Brain pericyte (primary cell): ENCODE data around the gene SOHLH1.
"Not testable (repeated sequence)": the region's sequence is repeated elsewhere in the genome, so short reads cannot be mapped to it uniquely, and the experiment has no call there.

Experiments used
- DNase-seq: peaks from one replicate; pipeline ENCODE4 v3.0.0-alpha.2; 2012; ENCODE audit warnings: low read depth, low spot score

Gene SOHLH1

GRCh38 chr9:135678236-135679017 lies 20.9 kb downstream of the SOHLH1 start:
- DNase-seq: no peak

- DNase-seq: no peak
These were observed 21.6 kb downstream of the SOHLH1 start for GRCh38 chr9:135677641-135678168.

DNA sequence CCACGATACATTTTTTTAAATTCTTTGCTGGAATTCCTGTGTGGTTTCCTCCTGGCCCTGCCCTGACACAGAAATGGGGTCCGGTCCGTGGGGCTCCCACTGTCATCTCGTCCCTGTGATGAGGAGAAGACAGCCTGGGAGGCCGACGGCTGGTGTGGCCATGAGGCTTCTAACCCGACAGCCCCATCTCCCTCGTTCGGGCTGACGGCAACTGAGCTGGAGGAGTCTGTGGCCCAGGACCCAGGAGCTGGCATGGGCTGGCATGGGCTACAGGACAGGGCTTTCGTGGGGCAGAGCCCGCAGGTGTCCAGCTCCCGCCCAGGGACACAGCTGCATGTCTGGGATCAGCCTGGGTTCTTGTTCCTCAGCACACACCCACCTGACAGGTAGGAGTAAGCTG lies 22.4 kb downstream of the SOHLH1 start:
- DNase-seq: no peak

DNA sequence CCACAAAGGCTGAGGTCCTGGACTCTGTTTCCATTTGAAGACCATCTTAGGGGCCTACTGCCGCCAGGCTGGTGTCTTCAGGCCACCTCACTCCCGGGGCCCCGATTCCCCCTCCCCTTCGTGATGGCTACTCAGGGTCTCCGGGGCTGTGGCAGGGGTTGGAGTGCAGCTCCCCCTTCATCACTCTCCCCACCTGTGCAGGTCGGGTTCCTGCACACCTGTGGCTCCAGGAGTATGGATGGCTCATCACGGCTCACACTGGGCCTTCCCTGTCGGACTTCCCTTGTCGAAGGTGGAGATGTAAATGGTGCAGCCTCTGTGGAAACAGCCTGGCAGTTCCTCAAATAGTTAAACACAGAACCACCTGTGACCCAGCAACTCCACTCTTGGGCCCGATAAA lies 24.3 kb downstream of the SOHLH1 start:
- no peak for DNase-seq

- no peak for DNase-seq
These were observed 25.3 kb downstream of the SOHLH1 start for GRCh38 chr9:135673941-135674340.

- DNase-seq: not testable (repeated sequence)
These were observed 26.5 kb downstream of the SOHLH1 start for GRCh38 chr9:135672786-135673185.

- no peak for DNase-seq
These were observed 27.7 kb downstream of the SOHLH1 start for GRCh38 chr9:135671591-135672041.

DNA sequence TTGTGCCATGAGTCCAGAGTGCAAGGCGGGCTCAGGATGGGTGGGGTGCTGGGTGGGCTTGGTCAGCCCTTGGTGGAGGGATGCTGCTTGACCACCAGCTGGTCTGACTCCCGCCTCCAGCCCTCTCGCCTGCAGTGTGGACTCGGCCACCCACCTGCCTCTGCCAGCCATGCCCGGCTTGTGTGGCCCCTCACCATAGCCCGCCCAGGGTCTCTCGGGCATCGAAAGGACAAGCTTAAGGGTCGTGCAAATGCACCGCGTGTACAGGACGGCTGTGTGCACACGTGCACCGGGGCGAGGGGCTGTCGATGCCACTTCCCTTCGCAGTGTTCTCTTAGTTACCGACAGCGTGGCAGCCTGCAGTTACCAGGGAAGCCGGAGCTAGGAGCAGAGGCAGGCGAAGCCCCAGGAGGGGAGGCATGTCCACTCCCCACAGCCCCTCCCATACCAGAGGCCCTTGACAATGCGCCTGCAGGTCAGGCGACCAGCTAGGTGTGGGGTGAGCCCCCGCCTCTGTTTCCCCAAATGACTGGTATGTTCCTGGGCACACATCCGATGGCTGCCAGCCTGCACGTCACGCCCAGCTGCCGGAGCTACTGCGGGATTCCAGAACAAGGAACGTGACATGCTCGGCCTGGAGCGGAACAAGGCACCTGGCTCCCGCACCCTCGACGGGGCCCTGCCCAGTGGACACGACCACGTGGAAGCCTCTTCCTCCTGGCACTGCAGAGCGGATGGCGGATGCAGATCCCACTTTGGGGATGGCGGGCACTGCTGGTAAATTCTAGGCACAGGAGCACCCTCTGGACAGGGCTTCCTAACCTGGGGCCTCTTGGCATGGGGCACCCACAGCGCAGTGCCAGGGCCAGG lies 28.3 kb downstream of the SOHLH1 start:
- DNase-seq: no peak

- DNase-seq: no peak
These were observed 29.5 kb downstream of the SOHLH1 start for GRCh38 chr9:135669616-135670285.

GRCh38 chr9:135669018-135669417 lies 30.3 kb downstream of the SOHLH1 start:
- not testable (repeated sequence) for DNase-seq

DNA sequence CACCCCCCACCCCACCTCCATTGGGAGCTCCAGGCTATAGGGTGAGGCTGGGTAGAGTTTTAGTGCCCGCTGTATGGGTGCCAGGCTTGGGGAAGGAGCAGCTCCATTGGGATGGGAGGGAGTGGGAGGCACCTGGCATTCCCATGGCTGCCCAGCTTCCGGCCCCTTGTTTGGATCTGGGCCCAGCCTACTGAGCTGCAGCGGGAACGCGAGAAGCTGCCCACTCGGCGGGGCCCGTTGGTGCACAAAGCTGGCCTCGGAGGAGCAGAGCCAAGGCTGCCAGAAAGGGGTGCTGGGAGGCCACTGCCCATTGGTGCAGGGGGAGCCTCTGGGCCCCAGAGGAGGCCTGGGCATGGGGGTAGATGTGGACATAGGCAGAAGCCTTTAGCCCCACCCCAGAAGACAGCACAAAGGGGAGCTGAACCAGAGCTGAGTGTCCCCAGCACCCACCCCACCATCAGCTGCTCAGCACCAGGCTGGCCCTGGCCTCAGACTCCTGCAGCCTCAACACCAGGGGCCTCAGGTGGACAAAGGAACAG lies 31.7 kb downstream of the SOHLH1 start:
- DNase-seq: no peak

GRCh38 chr9:135666534-135667462 lies 32.5 kb downstream of the SOHLH1 start:
- DNase-seq: no peak

DNA sequence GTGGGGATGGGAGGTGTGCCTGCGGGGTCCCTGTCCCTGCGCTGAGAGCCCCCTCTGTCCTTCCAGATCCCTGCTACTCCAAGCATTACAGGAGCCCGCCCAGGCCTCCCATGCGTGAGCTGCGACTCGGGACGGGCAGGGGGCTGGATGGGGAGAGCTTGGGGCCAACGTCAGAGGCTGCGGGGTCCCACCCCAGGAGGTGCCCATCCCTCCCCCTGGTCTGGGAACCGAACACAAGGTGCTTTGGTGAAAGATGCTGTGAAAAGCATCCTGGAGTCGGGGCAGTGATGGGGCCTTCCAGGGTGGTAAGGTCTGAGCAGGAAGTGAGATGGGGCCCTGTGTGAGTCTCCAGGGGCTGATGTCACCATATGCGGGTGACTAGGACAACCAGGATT lies 33.5 kb downstream of the SOHLH1 start:
- no peak for DNase-seq

GRCh38 chr9:135664801-135665794 lies 34.2 kb downstream of the SOHLH1 start:
- DNase-seq: no peak

DNA sequence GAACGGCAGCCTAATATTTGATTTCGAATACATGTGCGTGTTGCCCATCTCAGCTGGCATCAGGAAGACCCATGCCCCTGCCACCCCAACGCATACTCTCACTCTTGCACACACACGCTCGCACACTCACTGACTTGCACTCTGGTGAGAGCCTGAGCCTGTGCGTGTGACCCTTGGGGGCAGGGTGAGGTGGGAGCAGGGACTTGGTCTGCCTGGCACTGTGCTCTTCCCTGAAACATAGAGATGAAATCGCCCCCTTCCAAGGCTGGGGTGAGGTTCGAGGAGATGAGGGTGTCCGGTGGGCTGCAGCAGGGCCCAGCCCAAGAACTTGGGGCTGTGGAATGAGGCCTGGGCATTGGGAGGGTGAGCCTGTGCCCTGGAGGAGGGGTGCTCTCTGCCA lies 35.0 kb downstream of the SOHLH1 start:
- no peak for DNase-seq

GRCh38 chr9:135663857-135664256 lies 35.4 kb downstream of the SOHLH1 start:
- no peak for DNase-seq

DNA sequence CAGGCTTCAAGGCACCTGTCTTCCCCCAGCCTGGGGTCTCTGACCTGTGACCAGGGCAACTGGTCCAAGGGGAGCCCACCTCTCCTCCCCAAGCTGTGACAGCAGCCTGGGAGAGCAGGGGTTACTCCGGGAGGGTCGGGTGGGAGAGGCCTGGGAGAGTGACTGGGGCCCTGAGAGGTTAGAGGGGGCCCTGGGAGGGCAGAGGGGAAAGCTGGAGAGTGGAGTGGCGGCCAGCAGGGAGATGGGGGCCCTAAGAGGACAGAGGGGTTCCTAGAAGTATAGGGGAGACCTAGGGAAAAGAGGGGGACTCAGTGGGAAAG lies 35.9 kb downstream of the SOHLH1 start:
- DNase-seq: no peak

GRCh38 chr9:135662758-135663450 lies 36.4 kb downstream of the SOHLH1 start, which contains the start of gene LCN9:
Gene LCN9, plus strand, starts transcription at chr9:135663309. Its CDS starts 13 bp downstream, at chr9:135663322.
- no peak for DNase-seq
